ENCODE measurements around the gene TOLLIP.
A peak's percentile ranks its signal among the peaks of the same experiment; 100 is the strongest.
"Not testable (repeated sequence)": the region's sequence is repeated elsewhere in the genome, so short reads cannot be mapped to it uniquely, and the experiment has no call there.

The TOLLIP gene

GRCh38 chr11:1263010-1263409, 46.4 kb downstream of the TOLLIP start:
- DNase-seq (ENCODE audit: low read depth), result no peak

- DNase-seq (ENCODE audit: low read depth), result peak; percentile 74
These were observed 47.0 kb downstream of the TOLLIP start for GRCh38 chr11:1262172-1263006.

- no peak for DNase-seq (ENCODE audit: low read depth)
These were observed 48.0 kb downstream of the TOLLIP start for GRCh38 chr11:1261241-1262071.

- DNase-seq (ENCODE audit: low read depth), result no peak
These were observed 48.8 kb downstream of the TOLLIP start for GRCh38 chr11:1260620-1261019.

- DNase-seq (ENCODE audit: low read depth), result no peak
These were observed 49.4 kb downstream of the TOLLIP start for GRCh38 chr11:1260023-1260501.

GRCh38 chr11:1259561-1259960, 49.9 kb downstream of the TOLLIP start:
- DNase-seq (ENCODE audit: low read depth), result no peak

- DNase-seq (ENCODE audit: low read depth), result no peak
These were observed 50.4 kb downstream of the TOLLIP start for GRCh38 chr11:1259076-1259461.

GRCh38 chr11:1258401-1259075, 50.9 kb downstream of the TOLLIP start:
- no peak for DNase-seq (ENCODE audit: low read depth)

GRCh38 chr11:1257916-1258315, 51.5 kb downstream of the TOLLIP start:
- DNase-seq (ENCODE audit: low read depth), result no peak

- DNase-seq (ENCODE audit: low read depth), result no peak
These were observed 52.1 kb downstream of the TOLLIP start for GRCh38 chr11:1257366-1257765.

- DNase-seq (ENCODE audit: low read depth), result no peak
These were observed 53.0 kb downstream of the TOLLIP start for GRCh38 chr11:1256257-1257045.

- DNase-seq (ENCODE audit: low read depth), result no peak
These were observed 54.3 kb downstream of the TOLLIP start for GRCh38 chr11:1255151-1255550.

- DNase-seq (ENCODE audit: low read depth), result no peak
These were observed 54.7 kb downstream of the TOLLIP start for GRCh38 chr11:1254733-1255132.

GRCh38 chr11:1254086-1254648, 55.3 kb downstream of the TOLLIP start:
- no peak for DNase-seq (ENCODE audit: low read depth)

GRCh38 chr11:1253103-1253485, 56.3 kb downstream of the TOLLIP start:
- no peak for DNase-seq (ENCODE audit: low read depth)

- DNase-seq (ENCODE audit: low read depth), result no peak
These were observed 56.9 kb downstream of the TOLLIP start for GRCh38 chr11:1252371-1253102.

- DNase-seq (ENCODE audit: low read depth), result no peak
These were observed 58.1 kb downstream of the TOLLIP start for GRCh38 chr11:1251236-1251770.

GRCh38 chr11:1250411-1250810, 59.0 kb downstream of the TOLLIP start:
- DNase-seq (ENCODE audit: low read depth), result not testable (repeated sequence)

- not testable (repeated sequence) for DNase-seq (ENCODE audit: low read depth)
These were observed 60.5 kb downstream of the TOLLIP start for GRCh38 chr11:1248951-1249350.

- not testable (repeated sequence) for DNase-seq (ENCODE audit: low read depth)
These were observed 62.4 kb downstream of the TOLLIP start for GRCh38 chr11:1247026-1247425.

Data from activated gamma-delta T cell treated with anti-CD3 and anti-CD28 coated beads, Interleukin-2, amount 50 U/mL, for 16 hours (primary cell).